ENCODE results near the gene DDX39B.

DDX39B gene

DNA sequence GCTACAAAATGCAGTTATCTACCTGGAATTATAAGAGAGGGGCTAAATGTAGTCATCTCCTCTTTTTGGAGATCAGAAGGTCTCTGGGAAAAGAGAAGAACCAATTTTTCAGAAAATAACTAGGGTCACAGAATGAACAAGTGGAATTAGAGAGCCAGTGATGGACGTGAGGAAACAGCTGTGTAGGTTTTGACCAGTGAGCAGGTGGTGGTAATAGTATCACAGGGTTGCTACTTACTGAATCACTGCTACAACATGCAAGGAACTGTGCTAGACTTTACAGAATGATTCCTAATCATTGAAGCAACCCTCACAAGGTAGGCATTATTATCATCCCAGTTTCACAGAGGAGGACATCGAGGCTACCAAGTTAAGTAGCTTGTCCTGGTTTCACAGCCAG lies 2.9 kb upstream of the DDX39B start:
- Histone ChIP-seq H3K9me3 (ENCODE audit: severe bottlenecking) (no peaks in the 10 kb centered on the region), H3K4me3 (ENCODE audit: severe bottlenecking) (no peak overlapping the region), H3K36me3 (ENCODE audit: low read depth) (peaks cover 40% of the 10 kb centered on the region), H3K4me1 (ENCODE audit: insufficient read depth, poor library complexity, severe bottlenecking) (peaks cover 12% of the 10 kb centered on the region), H3K27me3 (ENCODE audit: insufficient read depth, poor library complexity, severe bottlenecking) (no peaks in the 10 kb centered on the region), H3K27ac (ENCODE audit: poor library complexity, severe bottlenecking) (no peak overlapping the region)
- ATAC-seq (ENCODE audit: low read depth) (no peak), DNase-seq (ENCODE audit: low spot score) (no peak)
- TF ChIP-seq, protein P1, sequence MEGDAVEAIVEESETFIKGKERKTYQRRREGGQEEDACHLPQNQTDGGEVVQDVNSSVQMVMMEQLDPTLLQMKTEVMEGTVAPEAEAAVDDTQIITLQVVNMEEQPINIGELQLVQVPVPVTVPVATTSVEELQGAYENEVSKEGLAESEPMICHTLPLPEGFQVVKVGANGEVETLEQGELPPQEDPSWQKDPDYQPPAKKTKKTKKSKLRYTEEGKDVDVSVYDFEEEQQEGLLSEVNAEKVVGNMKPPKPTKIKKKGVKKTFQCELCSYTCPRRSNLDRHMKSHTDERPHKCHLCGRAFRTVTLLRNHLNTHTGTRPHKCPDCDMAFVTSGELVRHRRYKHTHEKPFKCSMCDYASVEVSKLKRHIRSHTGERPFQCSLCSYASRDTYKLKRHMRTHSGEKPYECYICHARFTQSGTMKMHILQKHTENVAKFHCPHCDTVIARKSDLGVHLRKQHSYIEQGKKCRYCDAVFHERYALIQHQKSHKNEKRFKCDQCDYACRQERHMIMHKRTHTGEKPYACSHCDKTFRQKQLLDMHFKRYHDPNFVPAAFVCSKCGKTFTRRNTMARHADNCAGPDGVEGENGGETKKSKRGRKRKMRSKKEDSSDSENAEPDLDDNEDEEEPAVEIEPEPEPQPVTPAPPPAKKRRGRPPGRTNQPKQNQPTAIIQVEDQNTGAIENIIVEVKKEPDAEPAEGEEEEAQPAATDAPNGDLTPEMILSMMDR (IDR thresholded peaks at IDR 0.05; ENCODE audit: poor library complexity, severe bottlenecking): no peak

- no peak overlapping the region for H3K4me3 ChIP-seq (ENCODE audit: severe bottlenecking)
- H3K27ac ChIP-seq (ENCODE audit: poor library complexity, severe bottlenecking): no peak overlapping the region
- H3K27me3 ChIP-seq (ENCODE audit: insufficient read depth, poor library complexity, severe bottlenecking): no peaks in the 10 kb centered on the region
- H3K4me1 ChIP-seq (ENCODE audit: insufficient read depth, poor library complexity, severe bottlenecking): peaks cover 15% of the 10 kb centered on the region
- no peaks in the 10 kb centered on the region for H3K9me3 ChIP-seq (ENCODE audit: severe bottlenecking)
- no peak for DNase-seq (ENCODE audit: low spot score)
- no peak for ATAC-seq (ENCODE audit: low read depth)
- H3K36me3 ChIP-seq (ENCODE audit: low read depth): peaks cover 40% of the 10 kb centered on the region
- TF ChIP-seq, protein P1 (IDR thresholded peaks at IDR 0.05; ENCODE audit: poor library complexity, severe bottlenecking): no peak
Observed at GRCh38 chr6:31543639-31544038, 1.8 kb upstream of the DDX39B start.

- H3K27me3 ChIP-seq (ENCODE audit: insufficient read depth, poor library complexity, severe bottlenecking): no peaks in the 10 kb centered on the region
- peaks cover 60% of the 10 kb centered on the region for H3K36me3 ChIP-seq (ENCODE audit: low read depth)
- ATAC-seq (ENCODE audit: low read depth) (peak; percentile 16; the same call in 1 of the 3 replicates), DNase-seq (ENCODE audit: low spot score) (no peak)
- peaks cover 12% of the 10 kb centered on the region for H3K4me1 ChIP-seq (ENCODE audit: insufficient read depth, poor library complexity, severe bottlenecking)
- H3K4me3 ChIP-seq (ENCODE audit: severe bottlenecking): peak overlapping the region; percentile 48
- H3K27ac ChIP-seq (ENCODE audit: poor library complexity, severe bottlenecking): peak overlapping the region; percentile 87
- TF ChIP-seq, protein P1 (IDR thresholded peaks at IDR 0.05; ENCODE audit: poor library complexity, severe bottlenecking): no peak
- H3K9me3 ChIP-seq (ENCODE audit: severe bottlenecking): no peaks in the 10 kb centered on the region
Observed at GRCh38 chr6:31541059-31541657, 645 bp downstream of the DDX39B start.

DNA sequence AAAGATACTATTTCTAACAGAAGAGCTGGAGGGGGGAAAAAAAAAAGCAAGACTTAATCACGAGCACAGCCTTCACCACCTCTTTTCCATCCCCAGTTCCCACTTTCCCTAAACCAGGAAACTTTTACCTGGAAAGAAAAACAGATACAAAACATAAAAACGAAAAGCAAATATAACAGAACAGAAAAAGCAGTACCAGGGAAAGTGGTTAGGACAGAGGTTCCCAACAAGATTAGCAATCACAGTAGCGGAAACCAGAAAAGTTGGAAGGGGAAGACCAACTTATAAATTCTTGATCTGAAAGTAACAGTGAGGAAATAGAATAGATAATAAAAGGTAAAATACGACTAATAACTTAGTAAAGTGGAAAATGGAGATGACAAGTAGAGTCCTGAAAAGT lies 1.2 kb downstream of the DDX39B start:
- TF ChIP-seq, protein P1 (IDR thresholded peaks at IDR 0.05; ENCODE audit: poor library complexity, severe bottlenecking): no peak
- H3K36me3 ChIP-seq (ENCODE audit: low read depth): peaks cover 65% of the 10 kb centered on the region

GRCh38 chr6:31538805-31539400 lies 2.9 kb downstream of the DDX39B start:
- Histone ChIP-seq H3K9me3 (ENCODE audit: severe bottlenecking) (no peaks in the 10 kb centered on the region), H3K4me1 (ENCODE audit: insufficient read depth, poor library complexity, severe bottlenecking) (peaks cover 12% of the 10 kb centered on the region), H3K27ac (ENCODE audit: poor library complexity, severe bottlenecking) (no peak overlapping the region), H3K36me3 (ENCODE audit: low read depth) (peaks cover 82% of the 10 kb centered on the region), H3K27me3 (ENCODE audit: insufficient read depth, poor library complexity, severe bottlenecking) (no peaks in the 10 kb centered on the region), H3K4me3 (ENCODE audit: severe bottlenecking) (no peak overlapping the region)
- DNase-seq (ENCODE audit: low spot score): no peak
- TF ChIP-seq, protein P1 (IDR thresholded peaks at IDR 0.05; ENCODE audit: poor library complexity, severe bottlenecking): no peak
- no peak for ATAC-seq (ENCODE audit: low read depth)

More for the DNA sequence above, 1.2 kb downstream of the DDX39B start:
- Histone ChIP-seq H3K27me3 (ENCODE audit: insufficient read depth, poor library complexity, severe bottlenecking) (no peaks in the 10 kb centered on the region), H3K4me1 (ENCODE audit: insufficient read depth, poor library complexity, severe bottlenecking) (peaks cover 12% of the 10 kb centered on the region), H3K9me3 (ENCODE audit: severe bottlenecking) (no peaks in the 10 kb centered on the region), H3K4me3 (ENCODE audit: severe bottlenecking) (peak overlapping the region; percentile 48), H3K27ac (ENCODE audit: poor library complexity, severe bottlenecking) (peak overlapping the region; percentile 87)
- no peak for DNase-seq (ENCODE audit: low spot score)
- no peak for ATAC-seq (ENCODE audit: low read depth)

Data from RWPE2 (cell line).